ENCODE measurements around the gene ARGLU1. TPM values are rescaled to one million over a fixed set of nuclear protein-coding genes. Genes with fewer than 3 reads are reported as not detected.
A peak's percentile ranks its signal among the peaks of the same experiment; 100 is the strongest.

Gene ARGLU1
- total RNA-seq, 1 donor from 2014 or later, result 242 TPM

- H3K9me3 Mint-ChIP-seq (ENCODE audit: unreplicated experiment), result no peaks in the 10 kb centered on the region
- TF ChIP-seq, protein P1, sequence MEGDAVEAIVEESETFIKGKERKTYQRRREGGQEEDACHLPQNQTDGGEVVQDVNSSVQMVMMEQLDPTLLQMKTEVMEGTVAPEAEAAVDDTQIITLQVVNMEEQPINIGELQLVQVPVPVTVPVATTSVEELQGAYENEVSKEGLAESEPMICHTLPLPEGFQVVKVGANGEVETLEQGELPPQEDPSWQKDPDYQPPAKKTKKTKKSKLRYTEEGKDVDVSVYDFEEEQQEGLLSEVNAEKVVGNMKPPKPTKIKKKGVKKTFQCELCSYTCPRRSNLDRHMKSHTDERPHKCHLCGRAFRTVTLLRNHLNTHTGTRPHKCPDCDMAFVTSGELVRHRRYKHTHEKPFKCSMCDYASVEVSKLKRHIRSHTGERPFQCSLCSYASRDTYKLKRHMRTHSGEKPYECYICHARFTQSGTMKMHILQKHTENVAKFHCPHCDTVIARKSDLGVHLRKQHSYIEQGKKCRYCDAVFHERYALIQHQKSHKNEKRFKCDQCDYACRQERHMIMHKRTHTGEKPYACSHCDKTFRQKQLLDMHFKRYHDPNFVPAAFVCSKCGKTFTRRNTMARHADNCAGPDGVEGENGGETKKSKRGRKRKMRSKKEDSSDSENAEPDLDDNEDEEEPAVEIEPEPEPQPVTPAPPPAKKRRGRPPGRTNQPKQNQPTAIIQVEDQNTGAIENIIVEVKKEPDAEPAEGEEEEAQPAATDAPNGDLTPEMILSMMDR (IDR thresholded peaks at IDR 0.05; ENCODE audit: unreplicated experiment), result no peak
- no peak for DNase-seq (ENCODE audit: low spot score)
- peak overlapping the region; percentile 72 for H3K4me3 Mint-ChIP-seq (ENCODE audit: unreplicated experiment)
- no peak overlapping the region for H3K27ac Mint-ChIP-seq (ENCODE audit: unreplicated experiment)
- H3K4me1 Mint-ChIP-seq (ENCODE audit: unreplicated experiment), result peaks cover 64% of the 10 kb centered on the region
- peaks cover 42% of the 10 kb centered on the region for H3K36me3 Mint-ChIP-seq (ENCODE audit: low read depth, unreplicated experiment)
- peaks cover 5% of the 10 kb centered on the region for H3K27me3 Mint-ChIP-seq (ENCODE audit: unreplicated experiment)
Observed at GRCh38 chr13:106518512-106518911, 49.4 kb downstream of the ARGLU1 start.

DNA sequence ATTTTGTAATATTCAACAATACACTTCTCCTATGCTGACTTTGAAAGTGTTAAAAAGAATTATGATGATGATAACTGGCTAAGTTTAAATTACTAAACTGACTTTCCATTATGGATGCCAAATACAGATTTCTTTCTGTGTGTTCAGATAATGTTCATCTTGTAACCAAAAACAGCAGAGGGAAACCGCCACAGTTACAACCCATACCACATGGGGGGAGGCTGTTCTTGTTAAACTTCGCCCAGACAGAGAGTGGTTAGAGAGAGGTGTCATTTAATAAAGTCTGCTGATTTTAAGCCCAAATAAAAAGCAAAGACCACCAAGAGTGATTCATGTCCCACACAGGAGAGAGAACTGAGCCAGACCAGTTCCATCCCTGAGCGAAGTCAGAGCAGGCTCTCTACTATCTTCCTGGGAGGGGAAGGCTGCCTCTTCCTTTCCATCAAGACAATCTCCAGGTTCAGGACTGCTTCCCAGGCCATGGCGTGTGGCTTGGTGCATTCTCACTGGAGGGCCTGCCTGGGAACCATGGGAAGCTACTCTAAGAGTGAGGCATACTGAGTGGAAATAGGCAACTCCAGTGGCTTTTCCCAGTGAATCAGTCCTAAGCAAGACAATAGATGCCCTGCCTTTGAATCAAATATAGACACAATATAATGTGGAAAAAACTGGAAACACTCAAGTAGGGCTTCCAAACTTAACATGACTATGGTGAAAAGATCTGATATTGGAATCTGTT, 50.7 kb downstream of the ARGLU1 start:
- peak overlapping the region; percentile 27 for H3K4me3 Mint-ChIP-seq (ENCODE audit: unreplicated experiment)
- DNase-seq (ENCODE audit: low spot score), result no peak
- H3K9me3 Mint-ChIP-seq (ENCODE audit: unreplicated experiment), result no peaks in the 10 kb centered on the region
- peaks cover 47% of the 10 kb centered on the region for H3K36me3 Mint-ChIP-seq (ENCODE audit: low read depth, unreplicated experiment)
- peaks cover 4% of the 10 kb centered on the region for H3K27me3 Mint-ChIP-seq (ENCODE audit: unreplicated experiment)
- no peak overlapping the region for H3K27ac Mint-ChIP-seq (ENCODE audit: unreplicated experiment)
- H3K4me1 Mint-ChIP-seq (ENCODE audit: unreplicated experiment), result peaks cover 57% of the 10 kb centered on the region
- TF ChIP-seq, protein P1 (IDR thresholded peaks at IDR 0.05; ENCODE audit: unreplicated experiment), result no peak

DNA sequence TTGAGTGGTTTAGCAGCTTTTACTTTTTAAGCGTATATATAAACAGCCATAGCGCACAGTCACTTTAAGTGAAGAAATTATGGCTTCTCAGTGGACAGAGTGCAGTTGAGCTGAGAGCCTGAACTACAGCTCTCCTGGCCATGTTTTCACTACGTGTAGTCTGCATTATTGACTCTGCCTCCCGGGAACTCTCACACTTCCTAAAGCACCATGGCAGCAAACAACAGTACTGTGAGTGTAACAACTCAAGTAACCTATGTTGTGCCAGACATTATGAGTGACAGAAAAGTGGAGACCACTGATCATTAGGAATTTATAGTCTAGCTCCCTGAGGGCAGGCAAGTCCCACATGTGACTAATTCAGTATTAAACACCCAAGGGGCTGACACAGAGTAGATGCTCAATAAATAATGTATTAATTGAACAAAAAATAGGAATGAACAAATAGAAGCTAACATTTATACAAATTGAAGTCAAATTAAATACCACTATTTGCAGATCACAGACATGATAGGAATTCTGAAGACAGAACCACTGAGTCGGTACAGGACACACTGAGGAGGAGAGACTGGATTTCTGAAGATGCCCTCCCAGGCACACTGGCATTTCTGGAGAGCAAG, 52.2 kb downstream of the ARGLU1 start:
- peaks cover 53% of the 10 kb centered on the region for H3K36me3 Mint-ChIP-seq (ENCODE audit: low read depth, unreplicated experiment)
- TF ChIP-seq, protein P1 (IDR thresholded peaks at IDR 0.05; ENCODE audit: unreplicated experiment), result no peak
- peaks cover 48% of the 10 kb centered on the region for H3K4me1 Mint-ChIP-seq (ENCODE audit: unreplicated experiment)
- no peaks in the 10 kb centered on the region for H3K9me3 Mint-ChIP-seq (ENCODE audit: unreplicated experiment)
- DNase-seq (ENCODE audit: low spot score), result no peak
- peaks cover 4% of the 10 kb centered on the region for H3K27me3 Mint-ChIP-seq (ENCODE audit: unreplicated experiment)
- H3K27ac Mint-ChIP-seq (ENCODE audit: unreplicated experiment), result peak overlapping the region; percentile 44
- no peak overlapping the region for H3K4me3 Mint-ChIP-seq (ENCODE audit: unreplicated experiment)

- Mint-ChIP-seq H3K27me3 (ENCODE audit: unreplicated experiment) (peaks cover 4% of the 10 kb centered on the region), H3K4me3 (ENCODE audit: unreplicated experiment) (peak overlapping the region; percentile 13), H3K4me1 (ENCODE audit: unreplicated experiment) (peaks cover 44% of the 10 kb centered on the region), H3K9me3 (ENCODE audit: unreplicated experiment) (no peaks in the 10 kb centered on the region), H3K36me3 (ENCODE audit: low read depth, unreplicated experiment) (peaks cover 52% of the 10 kb centered on the region), H3K27ac (ENCODE audit: unreplicated experiment) (peak overlapping the region; percentile 49)
- TF ChIP-seq, protein P1 (IDR thresholded peaks at IDR 0.05; ENCODE audit: unreplicated experiment), result no peak
- no peak for DNase-seq (ENCODE audit: low spot score)
Observed at GRCh38 chr13:106514928-106515634, 52.9 kb downstream of the ARGLU1 start.
